Panc1 (cell line): ENCODE results near the gene AACS.

Experiments used
- POLR2AphosphoS5 ChIP-seq: IDR thresholded peaks from 2 replicates; pipeline ENCODE4 v1.6.1; 2012; ENCODE audit warnings: mild to moderate bottlenecking, low read depth, low read length, moderate library complexity
- SIN3A ChIP-seq: IDR thresholded peaks from 2 replicates; pipeline ENCODE4 v1.6.1; 2012; ENCODE audit warnings: low read depth, mild to moderate bottlenecking, low read length, moderate library complexity, borderline replicate concordance; ENCODE audit not compliant: insufficient read depth
- TF ChIP-seq, protein P1 (sequence below): fragments of 450-650 bp; IDR thresholded peaks from 2 replicates; pipeline ENCODE4 v1.5.1; 2017; ENCODE audit warnings: mild to moderate bottlenecking

DNA sequence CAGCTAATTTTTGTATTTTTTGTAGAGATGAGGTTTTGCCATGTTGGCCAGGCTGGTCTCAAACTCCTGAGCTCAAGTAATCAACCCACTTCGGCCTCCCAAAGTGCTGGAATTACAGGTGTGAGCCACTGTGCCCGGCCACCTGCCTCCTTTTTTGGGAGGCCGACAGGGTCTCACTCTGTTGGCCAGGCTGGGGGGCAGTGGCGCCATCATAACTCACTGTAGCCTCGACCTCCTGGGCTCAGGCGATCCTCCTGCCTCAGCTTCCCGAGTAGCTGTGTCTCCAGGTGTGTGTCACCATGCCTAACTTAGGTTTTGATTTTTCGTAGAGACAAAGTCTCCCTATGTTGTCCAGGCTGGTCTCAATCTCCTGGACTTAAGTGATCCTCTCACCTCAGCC lies 70.7 kb downstream of the AACS start:
- TF ChIP-seq, protein P1, sequence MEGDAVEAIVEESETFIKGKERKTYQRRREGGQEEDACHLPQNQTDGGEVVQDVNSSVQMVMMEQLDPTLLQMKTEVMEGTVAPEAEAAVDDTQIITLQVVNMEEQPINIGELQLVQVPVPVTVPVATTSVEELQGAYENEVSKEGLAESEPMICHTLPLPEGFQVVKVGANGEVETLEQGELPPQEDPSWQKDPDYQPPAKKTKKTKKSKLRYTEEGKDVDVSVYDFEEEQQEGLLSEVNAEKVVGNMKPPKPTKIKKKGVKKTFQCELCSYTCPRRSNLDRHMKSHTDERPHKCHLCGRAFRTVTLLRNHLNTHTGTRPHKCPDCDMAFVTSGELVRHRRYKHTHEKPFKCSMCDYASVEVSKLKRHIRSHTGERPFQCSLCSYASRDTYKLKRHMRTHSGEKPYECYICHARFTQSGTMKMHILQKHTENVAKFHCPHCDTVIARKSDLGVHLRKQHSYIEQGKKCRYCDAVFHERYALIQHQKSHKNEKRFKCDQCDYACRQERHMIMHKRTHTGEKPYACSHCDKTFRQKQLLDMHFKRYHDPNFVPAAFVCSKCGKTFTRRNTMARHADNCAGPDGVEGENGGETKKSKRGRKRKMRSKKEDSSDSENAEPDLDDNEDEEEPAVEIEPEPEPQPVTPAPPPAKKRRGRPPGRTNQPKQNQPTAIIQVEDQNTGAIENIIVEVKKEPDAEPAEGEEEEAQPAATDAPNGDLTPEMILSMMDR: no peak
- no peak for TF ChIP-seq SIN3A
- no peak for TF ChIP-seq POLR2AphosphoS5
